Naive B cell (primary cell): ENCODE measurements around the gene PARM1. TPM values are rescaled to one million over a fixed set of nuclear protein-coding genes. Genes with fewer than 3 reads are reported as not detected.

Experiments
- ATAC-seq, 2 donors: fragments of 150-1000 bp; cut with Tn5 transposase; 2 replicates each; pipeline ENCODE4 v1.10.0; 2021; ENCODE audit warnings: low read depth in 2 of 2, mild to moderate bottlenecking in 2 of 2, moderate library complexity in 2 of 2
- DNase-seq: peaks from one replicate; pipeline ENCODE4 v3.0.0; 2022
- H3K27ac Mint-ChIP-seq, 6 donors: one replicate each; pipeline ENCODE4 v1.8.0; 2020 to 2022; ENCODE audit warnings: mild to moderate bottlenecking in 6 of 6, mixed read lengths in 6 of 6, moderate library complexity in 5 of 6, inconsistent platforms in 2 of 6
- H3K27me3 Mint-ChIP-seq, 3 donors: one replicate each; pipeline ENCODE4 v1.8.0; 2021 to 2022; ENCODE audit warnings: mixed read lengths in 3 of 3, mild to moderate bottlenecking in 1 of 3
- H3K36me3 Mint-ChIP-seq, 2 donors: one replicate each; pipeline ENCODE4 v1.8.0; 2020 to 2022; ENCODE audit warnings: mixed read lengths in 2 of 2, inconsistent platforms in 1 of 2, mild to moderate bottlenecking in 1 of 2
- H3K4me1 Mint-ChIP-seq, 3 donors: one replicate each; pipeline ENCODE4 v1.8.0; 2020 to 2022; ENCODE audit warnings: mixed read lengths in 3 of 3, inconsistent platforms in 1 of 3, mild to moderate bottlenecking in 1 of 3, moderate library complexity in 1 of 3
- H3K4me3 Mint-ChIP-seq, 8 donors: one replicate each; pipeline ENCODE4 v1.8.0; 2020 to 2022; ENCODE audit warnings: mild to moderate bottlenecking in 8 of 8, mixed read lengths in 8 of 8, moderate library complexity in 8 of 8, inconsistent platforms in 2 of 8
- H3K9me3 Mint-ChIP-seq, 7 donors: one replicate each; pipeline ENCODE4 v1.8.0; 2020 to 2022; ENCODE audit warnings: mixed read lengths in 7 of 7, mild to moderate bottlenecking in 5 of 7, inconsistent platforms in 2 of 7, moderate library complexity in 1 of 7
- polyA plus RNA-seq, 6 donors: library from polyadenylated mRNA; unstranded; fragments of 300-500 nt; fragmentation: Illumina TruSeq; gene quantifications; one replicate each; pipeline ENCODE4 v1.2.3, GENCODE V29; 2021; ENCODE audit warnings: low read depth in 6 of 6

Gene PARM1
- polyA plus RNA-seq, 6 donors from 2014 or later = 6.6 to 24.8 (median 13.1) TPM

DNA sequence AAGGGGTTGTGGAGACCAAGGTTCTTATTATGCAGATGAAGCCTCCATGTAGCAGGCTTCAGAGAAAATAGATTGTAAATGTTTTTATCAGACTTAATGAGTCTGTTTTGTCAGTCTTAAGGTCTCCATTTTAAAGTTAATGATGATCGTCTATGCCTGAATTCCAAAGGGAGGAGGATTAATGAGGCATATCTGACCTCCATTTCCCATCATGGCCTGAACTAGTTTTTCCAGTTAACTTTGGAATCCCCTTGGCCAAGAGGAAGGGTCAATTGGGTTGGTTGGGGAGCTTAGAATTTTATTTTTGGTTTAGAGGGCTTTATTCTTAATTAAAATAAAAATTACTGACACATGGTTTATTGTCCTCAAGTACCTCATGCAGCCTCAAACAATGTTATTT, 6.9 kb upstream of the PARM1 start:
- no peak overlapping the region for H3K4me3 Mint-ChIP-seq
- H3K27ac Mint-ChIP-seq = no peak overlapping the region
- no peaks in the 10 kb centered on the region for H3K9me3 Mint-ChIP-seq
- H3K36me3 Mint-ChIP-seq = no peaks in the 10 kb centered on the region
- H3K4me1 Mint-ChIP-seq = peaks cover 10 to 13% (median 11%) of the 10 kb centered on the region in 3 donors
- peaks cover 5 to 27% (median 19%) of the 10 kb centered on the region in 3 donors for H3K27me3 Mint-ChIP-seq
- DNase-seq (no peak), ATAC-seq (no peak)

DNA sequence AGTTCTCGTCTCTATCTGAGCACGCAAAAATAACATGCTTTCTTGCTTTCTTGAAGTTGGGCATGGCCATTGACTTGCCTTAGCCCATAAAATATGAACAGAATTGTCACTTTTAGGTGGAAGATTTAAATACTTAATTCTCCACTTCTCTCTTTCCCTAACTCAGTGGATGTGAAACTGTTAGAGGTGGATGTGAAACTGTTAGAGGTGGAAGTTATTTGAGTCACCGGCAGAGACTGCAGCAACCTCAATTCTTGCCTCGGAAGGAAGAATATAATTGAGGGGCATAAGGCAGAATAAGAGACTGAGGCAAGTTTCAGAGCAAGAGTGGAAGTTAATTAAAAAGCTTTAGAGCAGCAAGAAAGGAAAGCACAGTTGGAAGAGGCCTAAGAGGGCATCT, 2.8 kb upstream of the PARM1 start:
- H3K36me3 Mint-ChIP-seq = no peaks in the 10 kb centered on the region
- peaks cover 13 to 46% (median 39%) of the 10 kb centered on the region in 3 donors for H3K27me3 Mint-ChIP-seq
- DNase-seq (peak; percentile 53), ATAC-seq (peak; percentile 42 to 43)
- no peaks in the 10 kb centered on the region for H3K9me3 Mint-ChIP-seq
- H3K4me3 Mint-ChIP-seq = peak overlapping the region in 4 of 8 donors; percentile 10 to 51 (median 50)
- H3K4me1 Mint-ChIP-seq = peaks cover 30 to 43% (median 33%) of the 10 kb centered on the region in 3 donors
- no peak overlapping the region for H3K27ac Mint-ChIP-seq

DNA sequence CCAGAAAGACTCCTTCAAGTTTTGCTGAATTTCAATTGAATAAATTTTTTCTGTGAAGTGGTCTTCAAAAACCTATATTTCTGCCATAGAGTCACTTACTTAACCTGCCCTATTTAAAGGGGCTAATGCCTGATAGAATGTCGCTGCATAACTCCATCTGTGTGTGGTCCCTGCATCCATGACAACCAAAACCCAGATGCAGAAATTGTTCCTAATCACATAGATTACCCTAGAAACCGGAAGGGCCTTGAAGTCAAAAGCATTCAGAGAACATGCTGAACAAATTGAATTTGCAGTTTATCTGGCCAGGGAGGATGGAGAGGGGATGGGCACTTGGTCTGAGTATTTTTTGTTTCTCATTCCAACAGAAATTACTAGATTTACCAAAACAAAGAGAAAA, 1.5 kb upstream of the PARM1 start:
- Mint-ChIP-seq H3K27me3 (peaks cover 7 to 46% (median 32%) of the 10 kb centered on the region in 3 donors), H3K27ac (no peak overlapping the region), H3K9me3 (no peaks in the 10 kb centered on the region), H3K4me3 (peak overlapping the region in 3 of 8 donors; percentile 38 to 99 (median 96)), H3K36me3 (no peaks in the 10 kb centered on the region), H3K4me1 (peaks cover 30 to 43% (median 33%) of the 10 kb centered on the region in 3 donors)
- no peak for DNase-seq
- no peak for ATAC-seq

DNA sequence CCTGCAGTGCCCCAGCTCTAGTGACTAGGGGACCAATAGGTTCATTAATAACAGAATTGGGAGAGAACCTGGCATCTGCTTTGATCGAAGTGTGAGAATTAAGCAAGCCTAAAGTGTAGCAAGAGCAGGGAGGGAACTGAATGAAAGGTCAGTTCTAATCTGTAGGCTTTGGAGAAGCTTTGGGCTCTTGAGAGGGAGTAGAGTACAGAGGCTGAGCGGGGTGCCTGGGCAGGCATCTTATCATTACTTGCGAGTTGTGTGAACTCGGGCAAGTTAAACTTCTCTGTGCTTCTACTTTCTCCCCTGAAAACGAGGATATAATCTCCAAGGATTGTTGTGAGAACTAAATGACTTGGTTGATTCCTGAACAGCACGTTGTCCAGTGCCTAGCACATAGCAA, 906 bp upstream of the PARM1 start:
- H3K36me3 Mint-ChIP-seq = no peaks in the 10 kb centered on the region
- H3K27ac Mint-ChIP-seq = peak overlapping the region in 1 of 6 donors; percentile 49
- no peak for DNase-seq
- H3K4me3 Mint-ChIP-seq = peak overlapping the region in 5 of 8 donors; percentile 65 to 99 (median 90)
- H3K27me3 Mint-ChIP-seq = peaks cover 7 to 52% (median 30%) of the 10 kb centered on the region in 3 donors
- no peak for ATAC-seq
- H3K9me3 Mint-ChIP-seq = no peaks in the 10 kb centered on the region
- H3K4me1 Mint-ChIP-seq = peaks cover 30 to 43% (median 33%) of the 10 kb centered on the region in 3 donors

DNA sequence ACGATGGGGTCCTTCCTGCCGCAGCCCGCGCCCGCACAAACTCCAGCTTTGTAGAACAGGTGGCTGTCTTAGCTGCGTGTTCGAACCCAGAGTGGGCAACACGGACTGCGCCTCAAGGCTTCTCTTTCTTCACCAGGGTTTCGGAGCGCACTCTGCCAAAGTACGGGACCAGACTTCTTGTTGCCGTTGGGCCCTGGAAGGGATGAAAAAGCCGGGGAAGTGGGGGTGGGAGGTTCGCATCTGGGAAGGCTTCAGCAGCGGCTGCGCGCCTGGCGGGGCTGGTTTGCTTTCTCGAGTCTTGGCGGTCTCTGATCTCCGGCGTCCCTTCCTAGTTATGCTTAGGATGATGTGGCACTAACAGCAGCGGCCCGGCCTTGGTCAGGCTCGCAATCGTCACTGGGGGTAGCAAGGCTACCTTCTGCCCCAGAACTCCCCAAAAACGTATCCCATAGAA, 673 bp downstream of the PARM1 start:
- H3K4me3 Mint-ChIP-seq = peak overlapping the region; percentile 89 to 99 (median 96)
- peaks cover 30 to 43% (median 33%) of the 10 kb centered on the region in 3 donors for H3K4me1 Mint-ChIP-seq
- H3K36me3 Mint-ChIP-seq = no peaks in the 10 kb centered on the region
- peaks cover 7 to 42% (median 22%) of the 10 kb centered on the region in 3 donors for H3K27me3 Mint-ChIP-seq
- ATAC-seq = no peak
- no peak for DNase-seq
- H3K9me3 Mint-ChIP-seq = no peaks in the 10 kb centered on the region
- H3K27ac Mint-ChIP-seq = peak overlapping the region; percentile 89 to 99 (median 96)

DNA sequence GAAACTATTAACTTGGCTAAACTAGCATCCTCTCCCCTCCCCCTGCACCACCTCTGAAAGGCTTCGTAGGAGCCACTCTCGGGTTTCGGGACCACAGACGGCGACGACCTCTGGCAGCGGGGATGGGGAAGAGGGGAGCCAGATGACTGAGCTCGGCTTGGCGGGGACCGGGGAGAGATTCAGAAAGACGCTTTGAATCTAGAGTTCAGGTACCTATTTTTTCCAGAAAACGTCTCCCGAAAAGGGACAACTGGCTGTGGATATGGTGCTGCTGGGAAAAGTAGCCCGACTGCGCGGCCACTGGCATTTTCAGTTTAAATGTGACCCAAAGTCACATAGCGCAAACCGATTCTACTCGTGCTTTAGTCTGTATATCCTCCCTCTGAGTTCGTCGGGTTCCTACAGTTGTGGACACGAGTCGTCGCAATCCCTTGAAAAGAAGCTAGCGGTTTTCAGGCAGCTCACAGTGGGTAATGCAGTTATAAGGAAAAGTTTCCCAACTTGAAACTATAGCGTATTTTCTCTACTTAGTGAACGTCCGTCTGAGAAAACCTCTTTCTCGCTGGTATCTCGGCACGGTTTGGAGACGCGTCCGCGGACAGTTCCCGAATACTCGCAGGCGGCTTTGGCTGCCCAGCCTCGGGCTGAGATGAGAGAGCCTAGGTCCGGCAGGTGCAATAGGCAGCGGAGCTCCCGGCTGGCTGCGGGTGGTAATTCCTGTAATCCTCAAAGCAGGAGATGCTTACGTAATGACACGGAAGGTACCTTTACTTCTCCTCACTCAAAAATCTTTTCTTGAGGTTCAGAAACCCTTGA, 1.3 kb downstream of the PARM1 start:
- H3K4me3 Mint-ChIP-seq = peak overlapping the region; percentile 89 to 99 (median 96)
- H3K27me3 Mint-ChIP-seq = peaks cover 7 to 41% (median 22%) of the 10 kb centered on the region in 3 donors
- H3K27ac Mint-ChIP-seq = peak overlapping the region; percentile 42 to 99 (median 96)
- no peaks in the 10 kb centered on the region for H3K9me3 Mint-ChIP-seq
- ATAC-seq (no peak), DNase-seq (peak; percentile 19)
- H3K36me3 Mint-ChIP-seq = no peaks in the 10 kb centered on the region
- H3K4me1 Mint-ChIP-seq = peaks cover 30 to 42% (median 33%) of the 10 kb centered on the region in 3 donors

DNA sequence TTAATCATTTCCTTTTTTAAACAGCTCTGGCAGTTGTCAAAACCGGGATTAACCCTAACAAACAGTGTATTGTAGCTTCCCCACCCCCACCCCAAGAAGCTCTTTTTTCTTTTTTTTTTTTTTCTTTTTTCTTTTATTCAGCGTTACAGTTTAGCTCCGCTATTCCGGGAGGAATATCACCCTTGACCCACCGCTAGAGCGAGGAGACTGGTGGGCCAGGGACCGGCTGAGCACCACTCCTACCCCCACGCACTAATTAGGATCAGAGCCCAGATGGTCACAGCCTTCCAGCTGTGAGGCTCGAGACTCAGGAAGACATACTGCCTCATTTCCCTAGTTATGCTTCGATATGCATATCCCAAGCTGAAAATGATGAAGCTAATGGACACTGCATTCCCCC, 2.0 kb downstream of the PARM1 start:
- peaks cover 0 to 2% (median 0%) of the 10 kb centered on the region in 7 donors for H3K9me3 Mint-ChIP-seq
- H3K4me1 Mint-ChIP-seq = peaks cover 29 to 42% (median 32%) of the 10 kb centered on the region in 3 donors
- H3K4me3 Mint-ChIP-seq = peak overlapping the region; percentile 89 to 99 (median 96)
- ATAC-seq = no peak
- peaks cover 7 to 41% (median 22%) of the 10 kb centered on the region in 3 donors for H3K27me3 Mint-ChIP-seq
- H3K27ac Mint-ChIP-seq = peak overlapping the region in 4 of 6 donors; percentile 7 to 99 (median 96)
- no peak for DNase-seq
- peaks cover 0 to 4% of the 10 kb centered on the region in 2 donors for H3K36me3 Mint-ChIP-seq

DNA sequence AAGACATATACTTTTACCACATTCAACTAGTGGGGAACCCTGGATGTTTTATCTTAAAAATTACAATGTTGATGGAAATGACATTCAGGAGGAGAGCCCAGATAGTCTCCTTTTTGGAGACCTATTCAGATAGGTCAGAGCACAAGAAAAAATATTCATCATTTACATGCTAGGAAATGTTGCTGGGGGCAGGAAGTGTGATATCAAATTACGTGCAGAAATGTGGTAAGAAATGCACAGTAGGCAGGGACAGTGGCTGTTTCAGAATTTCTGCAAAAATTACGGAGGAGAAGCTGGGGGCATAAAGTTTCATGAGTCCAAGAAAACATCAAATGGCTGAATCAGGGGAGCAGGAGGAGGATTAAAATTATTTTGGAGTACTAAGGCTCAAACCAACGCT, 8.2 kb downstream of the PARM1 start:
- peaks cover 0 to 8% (median 0%) of the 10 kb centered on the region in 7 donors for H3K9me3 Mint-ChIP-seq
- H3K4me1 Mint-ChIP-seq = peaks cover 0 to 3% (median 0%) of the 10 kb centered on the region in 3 donors
- ATAC-seq = no peak

DNA sequence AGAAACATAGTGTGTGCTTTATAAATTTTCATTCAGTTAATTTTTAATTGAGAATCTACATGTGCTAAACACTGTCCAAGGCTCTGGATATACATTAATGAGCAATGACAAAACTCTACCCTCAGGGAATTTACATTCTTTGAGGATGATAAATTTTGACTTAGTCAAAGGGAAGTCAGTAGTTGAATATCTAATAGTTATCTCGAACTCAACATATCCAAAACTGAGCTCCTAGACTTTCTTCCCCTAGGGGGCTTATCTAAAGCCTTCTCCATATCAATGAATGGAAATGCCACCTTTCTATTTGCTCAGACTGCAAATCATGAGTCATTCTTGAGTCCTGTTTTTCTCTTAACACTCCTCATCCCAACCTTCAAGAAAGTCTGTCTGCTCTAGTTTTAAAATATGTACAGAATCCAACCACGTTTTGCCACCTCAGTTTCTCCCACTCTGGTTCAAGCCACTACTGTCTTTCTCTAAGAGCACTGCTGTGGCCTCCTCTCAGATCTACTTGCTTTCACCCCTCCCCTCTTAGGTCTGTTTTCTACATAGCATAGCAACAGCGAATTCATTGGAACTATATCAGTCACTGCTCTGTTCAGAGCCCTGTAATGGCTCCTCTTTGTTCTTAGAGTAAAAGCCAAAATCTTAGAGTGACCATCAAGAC, 9.5 kb downstream of the PARM1 start:
- ATAC-seq (no peak), DNase-seq (no peak)
- Mint-ChIP-seq H3K27me3 (peaks cover 0 to 4% (median 0%) of the 10 kb centered on the region in 3 donors), H3K4me1 (peaks cover 0 to 3% (median 0%) of the 10 kb centered on the region in 3 donors), H3K27ac (peak overlapping the region in 1 of 6 donors; percentile 1), H3K9me3 (peaks cover 0 to 8% (median 0%) of the 10 kb centered on the region in 7 donors), H3K4me3 (no peak overlapping the region), H3K36me3 (peaks cover 5 to 22% of the 10 kb centered on the region in 2 donors)

More for the DNA sequence above, 8.2 kb downstream of the PARM1 start:
- H3K36me3 Mint-ChIP-seq = peaks cover 5 to 22% of the 10 kb centered on the region in 2 donors
- peaks cover 0 to 11% (median 2%) of the 10 kb centered on the region in 3 donors for H3K27me3 Mint-ChIP-seq
- H3K4me3 Mint-ChIP-seq = no peak overlapping the region
- peak overlapping the region in 1 of 6 donors; percentile 21 for H3K27ac Mint-ChIP-seq
- no peak for DNase-seq

DNA sequence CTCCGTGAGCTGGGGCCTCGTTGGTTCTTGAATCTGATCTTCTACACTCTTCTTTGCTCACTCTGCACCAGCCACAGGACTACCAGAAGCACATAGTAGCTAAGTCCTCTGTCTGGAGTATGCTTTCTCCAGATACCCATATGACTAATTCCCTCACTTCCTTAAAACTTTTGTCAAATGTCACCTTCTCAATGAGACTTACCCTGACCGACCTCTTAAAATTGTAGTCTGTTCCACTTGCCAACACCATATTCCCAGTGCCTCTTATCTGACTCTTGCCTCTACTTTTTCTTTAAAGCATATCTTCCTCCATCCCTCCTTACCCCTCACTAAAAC, 10.0 kb downstream of the PARM1 start:
- DNase-seq (no peak), ATAC-seq (no peak)
- Mint-ChIP-seq H3K4me3 (no peak overlapping the region), H3K27ac (peak overlapping the region in 2 of 6 donors; percentile 1 to 7), H3K9me3 (peaks cover 0 to 8% (median 0%) of the 10 kb centered on the region in 7 donors), H3K27me3 (peaks cover 0 to 4% (median 0%) of the 10 kb centered on the region in 3 donors), H3K4me1 (peaks cover 0 to 6% (median 0%) of the 10 kb centered on the region in 3 donors), H3K36me3 (peaks cover 5 to 22% of the 10 kb centered on the region in 2 donors)

DNA sequence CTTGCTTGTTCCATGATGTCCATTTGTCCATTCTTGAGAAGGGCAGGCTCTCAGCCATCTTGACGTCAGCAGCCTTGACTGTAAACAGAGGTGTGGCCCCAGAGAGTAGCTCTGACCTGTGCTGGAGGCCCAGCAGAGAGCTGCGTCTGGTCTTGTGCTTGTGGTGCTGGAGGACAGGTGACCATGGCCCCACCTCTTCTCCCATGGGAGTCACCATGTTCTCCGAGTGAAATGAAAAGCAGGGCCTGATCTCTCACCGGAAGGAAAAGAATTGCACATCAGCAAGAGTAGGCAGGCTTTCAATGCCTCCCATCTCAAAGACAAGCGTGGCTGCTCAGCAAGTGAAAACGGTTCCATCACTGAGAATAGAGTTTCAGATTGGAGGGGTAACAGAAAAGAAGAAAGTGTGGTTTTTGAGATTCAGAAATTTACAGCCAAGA, 11.5 kb downstream of the PARM1 start:
- Mint-ChIP-seq H3K27me3 (peaks cover 0 to 4% (median 0%) of the 10 kb centered on the region in 3 donors), H3K4me3 (no peak overlapping the region), H3K27ac (no peak overlapping the region), H3K4me1 (peaks cover 0 to 10% (median 0%) of the 10 kb centered on the region in 3 donors), H3K9me3 (peaks cover 0 to 8% (median 0%) of the 10 kb centered on the region in 7 donors), H3K36me3 (peaks cover 5 to 22% of the 10 kb centered on the region in 2 donors)
- ATAC-seq = no peak
- no peak for DNase-seq

DNA sequence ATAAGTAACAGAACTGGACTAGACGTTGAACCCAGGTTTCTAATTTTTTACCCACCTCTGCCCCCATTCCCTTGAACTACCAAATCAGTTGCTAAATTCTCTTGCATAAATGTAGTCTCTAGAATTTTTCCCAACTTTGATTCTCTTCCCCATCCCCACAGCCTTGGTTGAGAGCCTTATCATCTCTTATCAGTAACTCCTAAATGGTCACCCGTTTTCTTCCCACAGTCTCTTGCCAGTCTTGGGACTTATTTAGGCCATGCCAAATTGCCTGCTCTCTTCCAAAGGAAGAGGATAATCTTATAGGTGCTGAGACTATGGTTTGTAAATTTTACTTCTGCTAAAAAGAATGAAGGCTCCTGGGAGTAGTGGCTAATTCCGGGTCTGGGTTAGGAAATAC, 13.3 kb downstream of the PARM1 start:
- Mint-ChIP-seq H3K36me3 (peaks cover 5 to 14% of the 10 kb centered on the region in 2 donors), H3K9me3 (peaks cover 0 to 3% (median 0%) of the 10 kb centered on the region in 7 donors), H3K4me3 (no peak overlapping the region), H3K27ac (no peak overlapping the region), H3K27me3 (peaks cover 0 to 4% (median 0%) of the 10 kb centered on the region in 3 donors), H3K4me1 (peaks cover 0 to 7% (median 4%) of the 10 kb centered on the region in 3 donors)
- no peak for ATAC-seq
- no peak for DNase-seq

DNA sequence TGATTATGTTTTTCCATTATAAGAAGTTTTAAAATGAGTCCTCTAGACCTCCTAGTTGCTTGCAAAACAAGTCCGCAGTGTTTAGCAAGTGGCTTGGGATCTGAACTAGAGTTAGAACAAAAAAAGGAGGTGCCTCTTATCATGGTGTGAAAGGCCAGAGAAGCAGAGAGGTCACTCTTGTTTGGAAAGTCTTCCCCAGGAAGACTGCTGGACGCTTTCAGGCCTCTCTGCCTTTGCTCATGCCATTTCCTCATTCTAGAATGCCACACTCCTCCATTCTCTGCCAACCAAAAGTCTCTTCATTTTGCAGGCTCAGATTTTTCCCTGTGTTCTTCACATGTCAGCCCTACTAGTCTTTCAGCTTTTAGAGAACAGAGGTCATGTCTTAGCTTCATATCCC, 14.9 kb downstream of the PARM1 start:
- ATAC-seq = no peak

More for the DNA sequence above, 14.9 kb downstream of the PARM1 start:
- H3K27ac Mint-ChIP-seq = no peak overlapping the region
- H3K4me1 Mint-ChIP-seq = peaks cover 0 to 7% (median 4%) of the 10 kb centered on the region in 3 donors
- H3K27me3 Mint-ChIP-seq = peaks cover 0 to 4% (median 0%) of the 10 kb centered on the region in 3 donors
- DNase-seq = no peak
- peaks cover 2 to 7% of the 10 kb centered on the region in 2 donors for H3K36me3 Mint-ChIP-seq
- H3K9me3 Mint-ChIP-seq = peaks cover 0 to 3% (median 0%) of the 10 kb centered on the region in 7 donors
- H3K4me3 Mint-ChIP-seq = no peak overlapping the region
